A673 (cell line): Measurements from ENCODE around the gene SLC7A9. TPM values are rescaled to one million over a fixed set of nuclear protein-coding genes. Genes with fewer than 3 reads are reported as not detected.

Experiments used
- BruUV-seq: library from RNA; stranded (reverse); fragments of 400-500 nt; replicated peaks from 2 replicates; lab custom pipeline; 2021; lab: Mats Ljungman, UMichigan
- CTCF ChIA-PET: fragments of 300-600 bp; sonication (Branson Sonifier 250); formaldehyde crosslinking; loops from one replicate; lab custom pipeline; 2022; ENCODE audit warnings: antibody characterized with exemption; lab: Charles Lee
- POLR2A ChIA-PET: fragments of 300-600 bp; sonication (Branson Sonifier 250); formaldehyde crosslinking; loops from one replicate; lab custom pipeline; 2022; ENCODE audit warnings: antibody characterized with exemption; ENCODE audit not compliant: low non-redundant PET; lab: Charles Lee
- DNase-seq: peaks from one replicate; pipeline ENCODE4 v3.0.0-alpha.2; 2015; ENCODE audit warnings: low spot score
- H3K27ac ChIP-seq: fragments of 200-600 bp; sonication (generic); 2 replicates; pipeline ENCODE4 v1.5.1; 2016; ENCODE audit warnings: mixed run types, low read depth, mild to moderate bottlenecking, mixed read lengths, antibody characterized with exemption, low read length; ENCODE audit not compliant: poor library complexity, severe bottlenecking
- H3K27me3 ChIP-seq: fragments of 200-600 bp; sonication (generic); replicated peaks from 2 replicates; pipeline ENCODE4 v1.6.1; 2017; ENCODE audit warnings: mixed run types, low read depth, mild to moderate bottlenecking, mixed read lengths, antibody characterized with exemption, low read length; ENCODE audit not compliant: insufficient read depth, poor library complexity
- H3K36me3 ChIP-seq: fragments of 200-600 bp; sonication (generic); 2 replicates; pipeline ENCODE4 v1.6.1; 2016; ENCODE audit warnings: mixed run types, mild to moderate bottlenecking, mixed read lengths, antibody characterized with exemption, low read length; ENCODE audit not compliant: insufficient read depth, poor library complexity, severe bottlenecking
- H3K4me1 ChIP-seq: fragments of 200-600 bp; sonication (generic); 2 replicates; pipeline ENCODE4 v1.6.1; 2017; ENCODE audit warnings: mixed run types, mild to moderate bottlenecking, mixed read lengths, antibody characterized with exemption, low read length; ENCODE audit not compliant: insufficient read depth, poor library complexity, severe bottlenecking
- H3K4me3 ChIP-seq: fragments of 200-600 bp; sonication (generic); 2 replicates; pipeline ENCODE4 v1.5.1; 2016; ENCODE audit warnings: low read depth, mixed run types, mild to moderate bottlenecking, mixed read lengths, low read length; ENCODE audit not compliant: poor library complexity, severe bottlenecking
- H3K9me3 ChIP-seq: fragments of 200-600 bp; sonication (generic); 2 replicates; pipeline ENCODE4 v1.6.1; 2016; ENCODE audit warnings: mixed run types, low read depth, mild to moderate bottlenecking, mixed read lengths, antibody characterized with exemption, low read length; ENCODE audit not compliant: poor library complexity, severe bottlenecking
- CTCF ChIP-seq: fragments of 300-800, 200-600 bp; sonication (generic); conservative IDR thresholded peaks from 2 replicates; pipeline ENCODE4 v1.5.1; 2017; ENCODE audit warnings: low read depth, mild to moderate bottlenecking, antibody characterized with exemption, low read length, moderate library complexity, mixed read lengths
- EZH2 ChIP-seq: fragments of 200-600 bp; sonication (generic); IDR thresholded peaks from 2 replicates; pipeline ENCODE4 v1.6.1; 2017; ENCODE audit warnings: borderline replicate concordance, low read depth, mild to moderate bottlenecking, mixed read lengths, antibody characterized with exemption, low read length; ENCODE audit not compliant: poor library complexity, severe bottlenecking
- intact Hi-C: fragments of 100-400 bp; cut with micrococcal nuclease; formaldehyde crosslinking; loops from one replicate; pipeline ENCODE4 v1.10.0; 2022; ENCODE audit not compliant: unreplicated experiment
- total RNA-seq: library from RNA; stranded (reverse); gene quantifications from 2 replicates; pipeline ENCODE4 v1.2.3, GENCODE V29; 2021

The SLC7A9 gene
- total RNA-seq, 1 experiment from 2014 or later = 0.34 TPM

- H3K27ac ChIP-seq = no peak overlapping the region
- H3K4me3 ChIP-seq = no peak overlapping the region
- no peaks in the 10 kb centered on the region for H3K4me1 ChIP-seq
- H3K27me3 ChIP-seq = no peaks in the 10 kb centered on the region
- H3K9me3 ChIP-seq = no peaks in the 10 kb centered on the region
- no TSS peak for BruUV-seq
- DNase-seq = no peak
- CTCF ChIA-PET = no interaction called here
- TF ChIP-seq CTCF (no peak), EZH2 (no peak)
- POLR2A ChIA-PET = no interaction called here
- intact Hi-C loops = no loop called here
- no peaks in the 10 kb centered on the region for H3K36me3 ChIP-seq
Observed at GRCh38 chr19:32880622-32881021, 11.1 kb upstream of the SLC7A9 start.

- H3K36me3 ChIP-seq = no peaks in the 10 kb centered on the region
- CTCF ChIA-PET = no interaction called here
- no peaks in the 10 kb centered on the region for H3K9me3 ChIP-seq
- TF ChIP-seq CTCF = no peak
- TF ChIP-seq EZH2 = no peak
- no peaks in the 10 kb centered on the region for H3K4me1 ChIP-seq
- intact Hi-C loops = no loop called here
- no peak overlapping the region for H3K4me3 ChIP-seq
- H3K27ac ChIP-seq = no peak overlapping the region
- DNase-seq = no peak
- no TSS peak for BruUV-seq
- H3K27me3 ChIP-seq = no peaks in the 10 kb centered on the region
- POLR2A ChIA-PET = no interaction called here
Observed at GRCh38 chr19:32879741-32880140, 10.2 kb upstream of the SLC7A9 start.

GRCh38 chr19:32878988-32879387, 9.4 kb upstream of the SLC7A9 start:
- intact Hi-C loops = no loop called here
- no peak overlapping the region for H3K27ac ChIP-seq
- CTCF ChIA-PET = no interaction called here
- TF ChIP-seq EZH2 (no peak), CTCF (no peak)
- H3K27me3 ChIP-seq = no peaks in the 10 kb centered on the region
- H3K9me3 ChIP-seq = no peaks in the 10 kb centered on the region
- no peaks in the 10 kb centered on the region for H3K4me1 ChIP-seq
- BruUV-seq = no TSS peak
- POLR2A ChIA-PET = no interaction called here
- H3K4me3 ChIP-seq = no peak overlapping the region
- no peak for DNase-seq
- no peaks in the 10 kb centered on the region for H3K36me3 ChIP-seq
